Large intestine (tissue), 3 donors: ENCODE results near the gene ARMS2. TPM values are rescaled to one million over a fixed set of nuclear protein-coding genes. Genes with fewer than 3 reads are reported as not detected.

Experiments
- DNase-seq, 2 donors: peaks; one replicate each; pipeline versions ENCODE4 v3.0.0 to v3.0.0-alpha.2; 2013
- H3K27ac ChIP-seq: one replicate; pipeline ENCODE4 v1.5.1; 2013; ENCODE audit warnings: low read length
- H3K27me3 ChIP-seq: 2 replicates; pipeline ENCODE4 v1.6.1; 2013; ENCODE audit warnings: low read length; ENCODE audit not compliant: control insufficient read depth, insufficient read depth
- H3K36me3 ChIP-seq: 2 replicates; pipeline ENCODE4 v1.6.1; 2013; ENCODE audit warnings: low read length; ENCODE audit not compliant: control insufficient read depth, insufficient read depth
- H3K4me1 ChIP-seq: one replicate; pipeline ENCODE4 v1.6.1; 2013; ENCODE audit warnings: low read length; ENCODE audit not compliant: control insufficient read depth, insufficient read depth
- H3K4me3 ChIP-seq: one replicate; pipeline ENCODE4 v1.5.1; 2013; ENCODE audit warnings: low read length
- H3K9me3 ChIP-seq: one replicate; pipeline ENCODE4 v1.6.1; 2013; ENCODE audit warnings: mild to moderate bottlenecking, low read depth, low read length, moderate library complexity; ENCODE audit not compliant: control insufficient read depth
- WGBS: methylation state at CpG from one replicate; pipeline ENCODE4 v1.1.5; 2013; ENCODE audit warnings: low lambda C conversion rate; ENCODE audit not compliant: insufficient coverage; 5-methylcytosine and 5-hydroxymethylcytosine counted together
- polyA plus RNA-seq: library from polyadenylated mRNA; unstranded; fragments of 120-200 nt; gene quantifications from one replicate; pipeline ENCODE4 v1.2.1, GENCODE V29; 2013

The ARMS2 gene
- polyA plus RNA-seq, 1 donor, result 0.15 TPM

GRCh38 chr10:122469848-122470247, 15.4 kb downstream of the ARMS2 start:
- Histone ChIP-seq H3K36me3 (no peaks in the 10 kb centered on the region), H3K9me3 (no peaks in the 10 kb centered on the region), H3K27me3 (no peaks in the 10 kb centered on the region), H3K27ac (no peak overlapping the region), H3K4me1 (peaks cover 3% of the 10 kb centered on the region), H3K4me3 (no peak overlapping the region)
- no peak for DNase-seq
- WGBS, result no CpG with 5 or more reads among the region's 4 CpGs

GRCh38 chr10:122471531-122472177, 17.2 kb downstream of the ARMS2 start:
- Histone ChIP-seq H3K27ac (no peak overlapping the region), H3K27me3 (no peaks in the 10 kb centered on the region), H3K36me3 (no peaks in the 10 kb centered on the region), H3K9me3 (no peaks in the 10 kb centered on the region), H3K4me3 (no peak overlapping the region), H3K4me1 (peaks cover 15% of the 10 kb centered on the region)
- WGBS, result no CpG with 5 or more reads among the region's 4 CpGs
- DNase-seq, result no peak

GRCh38 chr10:122473116-122473515, 18.7 kb downstream of the ARMS2 start:
- WGBS, result 86% methylated on average over 6 of the region's 8 CpGs
- Histone ChIP-seq H3K4me1 (peaks cover 16% of the 10 kb centered on the region), H3K27me3 (no peaks in the 10 kb centered on the region), H3K36me3 (no peaks in the 10 kb centered on the region), H3K4me3 (no peak overlapping the region), H3K27ac (no peak overlapping the region), H3K9me3 (no peaks in the 10 kb centered on the region)
- DNase-seq, result no peak

- DNase-seq, result peak in 1 of 2 donors; percentile 55
- H3K27me3 ChIP-seq, result no peaks in the 10 kb centered on the region
- 34% methylated on average over 2 of the region's 15 CpGs for WGBS
- H3K4me3 ChIP-seq, result no peak overlapping the region
- no peak overlapping the region for H3K27ac ChIP-seq
- H3K4me1 ChIP-seq, result peaks cover 16% of the 10 kb centered on the region
- no peaks in the 10 kb centered on the region for H3K36me3 ChIP-seq
- no peaks in the 10 kb centered on the region for H3K9me3 ChIP-seq
Observed at GRCh38 chr10:122474131-122474818, 19.8 kb downstream of the ARMS2 start.

- H3K4me1 ChIP-seq, result peaks cover 16% of the 10 kb centered on the region
- DNase-seq, result no peak
Observed at GRCh38 chr10:122475100-122475499, 20.6 kb downstream of the ARMS2 start.

GRCh38 chr10:122475591-122476332, 21.3 kb downstream of the ARMS2 start:
- H3K27me3 ChIP-seq, result no peaks in the 10 kb centered on the region

More at GRCh38 chr10:122475100-122475499, 20.6 kb downstream of the ARMS2 start:
- H3K27me3 ChIP-seq, result no peaks in the 10 kb centered on the region
- WGBS, result 100% methylated on average over 2 of the region's 12 CpGs
- H3K27ac ChIP-seq, result no peak overlapping the region
- no peaks in the 10 kb centered on the region for H3K36me3 ChIP-seq
- no peak overlapping the region for H3K4me3 ChIP-seq
- no peaks in the 10 kb centered on the region for H3K9me3 ChIP-seq

GRCh38 chr10:122476333-122476695, 21.9 kb downstream of the ARMS2 start:
- H3K27ac ChIP-seq, result no peak overlapping the region
- H3K4me3 ChIP-seq, result no peak overlapping the region
- H3K27me3 ChIP-seq, result no peaks in the 10 kb centered on the region
- H3K4me1 ChIP-seq, result peaks cover 16% of the 10 kb centered on the region
- H3K36me3 ChIP-seq, result no peaks in the 10 kb centered on the region
- WGBS, result no CpG with 5 or more reads among the region's 6 CpGs
- no peaks in the 10 kb centered on the region for H3K9me3 ChIP-seq
- no peak for DNase-seq

More at GRCh38 chr10:122475591-122476332, 21.3 kb downstream of the ARMS2 start:
- Histone ChIP-seq H3K4me1 (peaks cover 16% of the 10 kb centered on the region), H3K9me3 (no peaks in the 10 kb centered on the region), H3K4me3 (no peak overlapping the region), H3K36me3 (no peaks in the 10 kb centered on the region), H3K27ac (no peak overlapping the region)
- DNase-seq, result peak in 1 of 2 donors; percentile 45
- no CpG with 5 or more reads among the region's 16 CpGs for WGBS

GRCh38 chr10:122477436-122477835, 23.0 kb downstream of the ARMS2 start:
- no peaks in the 10 kb centered on the region for H3K9me3 ChIP-seq
- no peak for DNase-seq
- H3K36me3 ChIP-seq, result no peaks in the 10 kb centered on the region
- peaks cover 16% of the 10 kb centered on the region for H3K4me1 ChIP-seq
- no CpG with 5 or more reads among the region's 5 CpGs for WGBS
- H3K27me3 ChIP-seq, result no peaks in the 10 kb centered on the region
- no peak overlapping the region for H3K4me3 ChIP-seq
- H3K27ac ChIP-seq, result no peak overlapping the region

- H3K27me3 ChIP-seq, result no peaks in the 10 kb centered on the region
- no peaks in the 10 kb centered on the region for H3K36me3 ChIP-seq
- no peak overlapping the region for H3K27ac ChIP-seq
- peaks cover 16% of the 10 kb centered on the region for H3K4me1 ChIP-seq
- 100% methylated on average over 1 of the region's 7 CpGs for WGBS
- DNase-seq, result no peak
- no peak overlapping the region for H3K4me3 ChIP-seq
- no peaks in the 10 kb centered on the region for H3K9me3 ChIP-seq
Observed at GRCh38 chr10:122478971-122479370, 24.5 kb downstream of the ARMS2 start.

- H3K4me3 ChIP-seq, result no peak overlapping the region
- no peak overlapping the region for H3K27ac ChIP-seq
- H3K27me3 ChIP-seq, result no peaks in the 10 kb centered on the region
- no peaks in the 10 kb centered on the region for H3K9me3 ChIP-seq
- H3K4me1 ChIP-seq, result peaks cover 13% of the 10 kb centered on the region
- DNase-seq, result no peak
- no peaks in the 10 kb centered on the region for H3K36me3 ChIP-seq
- WGBS, result no CpG with 5 or more reads among the region's 10 CpGs
Observed at GRCh38 chr10:122480146-122480833, 25.8 kb downstream of the ARMS2 start.
